Large intestine (tissue), 12 donors: ENCODE data around the gene CDR2. TPM values are rescaled to one million over a fixed set of nuclear protein-coding genes. Genes with fewer than 3 reads are reported as not detected.
A peak's percentile ranks its signal among the peaks of the same experiment; 100 is the strongest.
"Not testable (repeated sequence)": the region's sequence is repeated elsewhere in the genome, so short reads cannot be mapped to it uniquely, and the experiment has no call there.

Experiments
- DNase-seq, 2 donors: peaks; one replicate each; pipeline versions ENCODE4 v3.0.0 to v3.0.0-alpha.2; 2013
- H3K27ac ChIP-seq: one replicate; pipeline ENCODE4 v1.5.1; 2013; ENCODE audit warnings: low read length
- H3K27me3 ChIP-seq: 2 replicates; pipeline ENCODE4 v1.6.1; 2013; ENCODE audit warnings: low read length; ENCODE audit not compliant: control insufficient read depth, insufficient read depth
- H3K36me3 ChIP-seq: 2 replicates; pipeline ENCODE4 v1.6.1; 2013; ENCODE audit warnings: low read length; ENCODE audit not compliant: control insufficient read depth, insufficient read depth
- H3K4me1 ChIP-seq: one replicate; pipeline ENCODE4 v1.6.1; 2013; ENCODE audit warnings: low read length; ENCODE audit not compliant: control insufficient read depth, insufficient read depth
- H3K4me3 ChIP-seq: one replicate; pipeline ENCODE4 v1.5.1; 2013; ENCODE audit warnings: low read length
- H3K9me3 ChIP-seq: one replicate; pipeline ENCODE4 v1.6.1; 2013; ENCODE audit warnings: mild to moderate bottlenecking, low read depth, low read length, moderate library complexity; ENCODE audit not compliant: control insufficient read depth
- WGBS: methylation state at CpG from one replicate; pipeline ENCODE4 v1.1.5; 2013; ENCODE audit warnings: low lambda C conversion rate; ENCODE audit not compliant: insufficient coverage; 5-methylcytosine and 5-hydroxymethylcytosine counted together
- long read RNA-seq, 11 donors: transcript quantifications; one replicate each; lab custom pipeline, GENCODE V29; 2026
- polyA plus RNA-seq: library from polyadenylated mRNA; unstranded; fragments of 120-200 nt; gene quantifications from one replicate; pipeline ENCODE4 v1.2.1, GENCODE V29; 2013

The CDR2 gene
- polyA plus RNA-seq = 41.1 TPM
- long read RNA-seq, donor 1, partial matches to known transcripts = 0 of 3 reads
- long read RNA-seq, donor 1, other reads (novel, unspliced or antisense) = 0 of 3 reads
- long read RNA-seq, donor 2, partial matches to known transcripts = 0 of 6 reads
- long read RNA-seq, donor 2, other reads (novel, unspliced or antisense) = 0 of 6 reads
- long read RNA-seq, donor 3 = 0 reads
- long read RNA-seq, donor 4, partial matches to known transcripts = 0 of 2 reads
- long read RNA-seq, donor 4, other reads (novel, unspliced or antisense) = 0 of 2 reads
- long read RNA-seq, donor 5, transcript CDR2-201 (5 exons, 2,702 nt) = major isoform, 5 of 5 reads
- long read RNA-seq, donor 5, partial matches to known transcripts = 0 of 5 reads
- long read RNA-seq, donor 5, other reads (novel, unspliced or antisense) = 0 of 5 reads
- long read RNA-seq, donor 6, transcript CDR2-201 (5 exons, 2,702 nt) = major isoform, 12 of 37 reads
- long read RNA-seq, donor 6, partial matches to known transcripts = 22 of 37 reads
- long read RNA-seq, donor 6, other reads (novel, unspliced or antisense) = 0 of 37 reads
- long read RNA-seq, donor 7, partial matches to known transcripts = 0 of 2 reads
- long read RNA-seq, donor 7, other reads (novel, unspliced or antisense) = 0 of 2 reads
- long read RNA-seq, donor 8, partial matches to known transcripts = 0 of 7 reads
- long read RNA-seq, donor 8, other reads (novel, unspliced or antisense) = 0 of 7 reads
- long read RNA-seq, donor 9, partial matches to known transcripts = 0 of 4 reads
- long read RNA-seq, donor 9, other reads (novel, unspliced or antisense) = 0 of 4 reads
- long read RNA-seq, donor 10, transcript CDR2-201 (5 exons, 2,702 nt) = major isoform, 16 of 40 reads
- long read RNA-seq, donor 10, partial matches to known transcripts = 23 of 40 reads
- long read RNA-seq, donor 10, other reads (novel, unspliced or antisense) = 0 of 40 reads
- long read RNA-seq, donor 11, transcript CDR2-201 (5 exons, 2,702 nt) = major isoform, 7 of 8 reads
- long read RNA-seq, donor 11, partial matches to known transcripts = 0 of 8 reads
- long read RNA-seq, donor 11, other reads (novel, unspliced or antisense) = 0 of 8 reads

DNA sequence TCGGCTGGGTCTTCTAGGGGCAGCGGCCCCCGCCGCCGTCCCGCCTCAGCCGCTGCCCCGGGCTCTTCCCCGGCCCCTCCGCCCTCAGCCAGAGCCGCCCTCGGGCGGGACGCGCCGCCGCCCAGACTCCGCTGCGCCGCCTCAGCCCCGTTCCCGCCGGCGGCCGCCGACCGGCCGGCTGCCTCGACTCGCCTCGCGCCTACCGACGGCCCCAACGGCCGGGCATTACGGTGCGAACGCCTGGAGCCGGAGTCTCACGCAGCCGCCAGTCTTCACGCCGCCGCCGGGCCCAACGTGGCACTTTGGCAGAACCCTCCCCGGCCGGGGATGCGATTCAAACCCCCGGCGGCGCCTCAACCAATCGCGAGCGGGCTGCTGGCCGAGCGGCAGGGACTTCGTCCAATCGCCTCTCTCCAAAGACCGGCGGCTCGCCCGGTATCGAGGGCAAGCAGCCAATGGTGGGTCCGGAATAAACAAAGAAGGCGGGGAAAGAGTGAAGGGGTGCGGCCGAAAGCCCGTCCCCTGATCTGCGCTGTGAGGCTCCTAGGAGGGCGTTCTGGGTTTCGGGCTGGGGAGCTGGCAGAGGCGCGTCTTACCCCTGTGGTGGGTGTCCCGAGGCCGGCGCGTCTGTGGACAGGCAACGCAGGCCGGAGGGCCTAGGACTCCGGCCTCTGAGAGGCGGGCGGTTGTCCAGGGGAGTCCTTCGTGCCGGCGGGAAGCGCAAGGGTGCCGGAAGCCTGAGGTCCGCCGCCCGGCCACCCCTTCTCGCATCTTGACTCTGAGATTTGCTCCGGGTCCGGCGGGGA, at the start of gene CDR2:
TSS of gene CDR2 (minus strand) at position 309 of the 806 bp plus-strand sequence. CDS start 310 bp downstream, outside the sequence.
- no CpG with 5 or more reads among the region's 96 CpGs for WGBS
- peaks cover 32% of the 10 kb centered on the region for H3K4me1 ChIP-seq
- no peaks in the 10 kb centered on the region for H3K36me3 ChIP-seq

DNA sequence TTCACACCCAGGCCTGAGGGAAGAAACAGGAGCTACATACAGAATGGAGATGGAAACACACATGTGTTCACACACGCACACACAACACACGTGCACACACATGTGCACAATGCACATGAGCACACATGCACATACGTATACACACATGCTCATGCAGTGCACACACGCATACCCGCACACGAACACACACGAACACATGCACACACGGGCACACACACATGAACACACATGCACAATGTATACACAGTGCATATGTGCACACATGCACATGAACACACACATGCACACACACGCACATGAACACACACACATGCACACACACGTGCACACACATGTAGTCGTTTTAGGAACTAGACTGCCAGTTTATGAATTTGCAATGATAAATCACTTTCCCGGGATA, 49.3 kb upstream of the CDR2 start:
- peaks cover 28% of the 10 kb centered on the region for H3K36me3 ChIP-seq
- no peak for DNase-seq
- H3K27ac ChIP-seq = no peak overlapping the region
- no CpG with 5 or more reads among the region's 12 CpGs for WGBS
- no peaks in the 10 kb centered on the region for H3K9me3 ChIP-seq
- no peaks in the 10 kb centered on the region for H3K4me1 ChIP-seq
- no peak overlapping the region for H3K4me3 ChIP-seq
- H3K27me3 ChIP-seq = no peaks in the 10 kb centered on the region

More for the DNA sequence above, at the start of gene CDR2:
- peak; percentile 96 to 98 for DNase-seq
- H3K27me3 ChIP-seq = no peaks in the 10 kb centered on the region
- H3K4me3 ChIP-seq = peak within 1 kb of the TSS; percentile 93
- H3K9me3 ChIP-seq = no peaks in the 10 kb centered on the region
- peak within 1 kb of the TSS; percentile 99 for H3K27ac ChIP-seq

DNA sequence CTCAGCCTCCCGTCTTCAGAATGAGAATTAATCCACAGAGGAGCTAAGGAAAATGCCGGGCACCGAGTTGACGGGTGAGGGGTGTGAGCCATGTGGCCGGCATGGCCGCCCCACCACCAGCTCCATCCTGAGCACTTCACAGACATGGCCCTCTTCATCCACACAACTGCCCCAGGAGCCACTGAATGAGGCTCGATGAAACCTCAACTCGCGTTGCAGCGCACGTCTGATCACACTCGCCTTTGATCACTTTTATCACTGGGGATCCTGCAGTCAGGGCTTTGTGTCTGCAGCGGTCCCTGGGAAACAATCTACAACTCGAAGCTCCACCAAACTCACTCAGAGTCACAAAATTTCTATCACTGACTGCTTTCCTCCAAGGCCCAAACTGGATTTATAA, 46.7 kb upstream of the CDR2 start:
- Histone ChIP-seq H3K4me3 (no peak overlapping the region), H3K27ac (no peak overlapping the region), H3K9me3 (no peaks in the 10 kb centered on the region), H3K36me3 (peaks cover 17% of the 10 kb centered on the region), H3K27me3 (no peaks in the 10 kb centered on the region), H3K4me1 (no peaks in the 10 kb centered on the region)
- no peak for DNase-seq
- WGBS = no CpG with 5 or more reads among the region's 14 CpGs

DNA sequence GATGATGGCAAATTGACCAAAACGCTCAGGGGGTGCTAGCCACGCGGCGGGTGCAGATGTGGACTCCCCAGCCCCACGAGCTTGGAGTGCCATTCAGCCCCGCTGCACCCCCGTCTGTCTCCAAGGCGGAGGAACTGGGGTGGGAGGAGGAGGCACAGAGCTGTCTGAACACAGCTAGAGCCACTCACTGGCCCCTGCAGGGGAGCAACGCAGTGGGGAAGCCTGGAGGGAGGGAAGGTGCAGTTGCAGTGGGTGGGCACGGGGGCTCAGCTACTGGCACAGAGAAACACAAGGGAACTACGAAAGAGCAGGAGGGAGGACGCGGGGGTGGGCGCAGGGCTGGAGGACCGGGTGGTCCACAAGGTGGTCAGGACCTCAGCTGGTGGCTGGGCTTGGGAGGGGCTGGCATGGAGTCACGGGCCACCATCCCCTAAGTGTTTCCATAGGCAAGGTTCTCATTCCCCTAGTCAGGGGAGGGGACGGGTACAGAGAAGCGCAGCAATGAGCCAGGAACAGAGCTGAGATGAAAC, 46.3 kb upstream of the CDR2 start:
- Histone ChIP-seq H3K36me3 (peaks cover 17% of the 10 kb centered on the region), H3K4me1 (no peaks in the 10 kb centered on the region), H3K9me3 (no peaks in the 10 kb centered on the region), H3K4me3 (no peak overlapping the region), H3K27me3 (no peaks in the 10 kb centered on the region), H3K27ac (no peak overlapping the region)
- no peak for DNase-seq
- WGBS = 100% methylated on average over 1 of the region's 18 CpGs

DNA sequence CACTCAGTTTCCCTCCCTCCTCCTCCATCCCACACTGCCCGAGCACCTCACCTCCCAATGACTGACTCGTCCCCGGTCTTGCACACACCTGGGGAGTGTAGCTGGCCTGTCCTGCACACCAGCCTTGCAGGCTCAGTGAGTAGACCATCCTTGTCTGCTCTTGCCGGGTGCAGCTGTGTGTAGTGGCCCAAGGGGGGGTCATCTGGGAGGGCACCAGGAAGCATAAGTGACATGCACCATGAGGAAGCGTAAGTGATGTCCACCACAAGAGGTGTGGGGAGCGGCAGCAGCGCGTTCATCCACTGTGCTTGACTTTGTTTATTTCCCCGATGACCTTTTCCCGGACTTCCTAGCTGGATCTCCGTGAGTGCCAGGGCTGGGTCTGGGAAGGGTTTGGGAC, 45.5 kb upstream of the CDR2 start:
- no peaks in the 10 kb centered on the region for H3K27me3 ChIP-seq
- H3K36me3 ChIP-seq = peaks cover 17% of the 10 kb centered on the region
- no peak overlapping the region for H3K4me3 ChIP-seq
- no peak overlapping the region for H3K27ac ChIP-seq
- whole genome bisulfite sequencing = no CpG with 5 or more reads among the region's 11 CpGs
- DNase-seq = no peak
- no peaks in the 10 kb centered on the region for H3K4me1 ChIP-seq
- no peaks in the 10 kb centered on the region for H3K9me3 ChIP-seq

DNA sequence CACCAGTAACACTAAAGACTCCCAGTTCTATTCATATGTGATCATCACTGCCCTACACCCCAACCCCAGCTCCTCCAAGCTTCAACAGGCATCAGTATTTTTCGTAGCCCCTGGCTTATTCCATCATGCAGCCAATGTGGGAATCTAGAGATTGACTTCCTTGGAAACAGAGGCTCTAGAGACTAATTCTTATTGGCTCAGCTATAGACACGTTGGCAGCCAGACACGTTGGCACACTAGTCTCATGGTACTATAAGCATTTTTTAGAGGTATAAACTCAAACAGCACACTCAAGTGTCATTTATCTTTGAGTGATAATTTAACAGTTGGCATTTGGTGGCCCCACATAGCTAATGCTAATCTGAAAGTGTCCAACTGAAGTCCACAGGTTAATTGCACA, 44.4 kb upstream of the CDR2 start:
- H3K36me3 ChIP-seq = peaks cover 13% of the 10 kb centered on the region

DNA sequence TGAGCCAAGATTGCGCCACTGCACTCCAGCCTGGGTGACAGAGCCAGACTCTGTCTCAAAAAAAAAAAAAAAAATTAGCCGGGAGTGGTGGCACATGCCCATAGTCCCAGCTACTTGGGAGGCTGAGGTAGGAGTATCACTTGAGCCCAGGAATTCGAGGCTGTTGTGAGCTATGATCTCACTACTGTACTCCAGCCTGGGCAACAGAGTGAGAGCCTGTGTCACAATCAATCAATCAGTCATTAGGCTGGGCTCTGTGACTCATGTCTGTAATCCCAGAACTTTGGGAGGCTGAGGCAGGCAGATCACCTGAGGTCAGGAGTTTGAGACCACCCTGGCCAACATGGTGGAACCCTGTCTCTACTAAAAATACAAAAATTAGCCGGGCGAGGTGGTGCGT, 43.4 kb upstream of the CDR2 start:
- not testable (repeated sequence) for DNase-seq, H3K27ac ChIP-seq, H3K4me3 ChIP-seq, H3K9me3 ChIP-seq, H3K4me1 ChIP-seq, H3K27me3 ChIP-seq
- no CpG with 5 or more reads among the region's 6 CpGs for WGBS
- peaks cover 11% of the 10 kb centered on the region for H3K36me3 ChIP-seq

More for the DNA sequence above, 44.4 kb upstream of the CDR2 start:
- Histone ChIP-seq H3K4me1 (no peaks in the 10 kb centered on the region), H3K27ac (no peak overlapping the region), H3K4me3 (no peak overlapping the region), H3K27me3 (no peaks in the 10 kb centered on the region), H3K9me3 (no peaks in the 10 kb centered on the region)
- WGBS = no CpG with 5 or more reads among the region's 3 CpGs
- peak; percentile 31 to 47 for DNase-seq

DNA sequence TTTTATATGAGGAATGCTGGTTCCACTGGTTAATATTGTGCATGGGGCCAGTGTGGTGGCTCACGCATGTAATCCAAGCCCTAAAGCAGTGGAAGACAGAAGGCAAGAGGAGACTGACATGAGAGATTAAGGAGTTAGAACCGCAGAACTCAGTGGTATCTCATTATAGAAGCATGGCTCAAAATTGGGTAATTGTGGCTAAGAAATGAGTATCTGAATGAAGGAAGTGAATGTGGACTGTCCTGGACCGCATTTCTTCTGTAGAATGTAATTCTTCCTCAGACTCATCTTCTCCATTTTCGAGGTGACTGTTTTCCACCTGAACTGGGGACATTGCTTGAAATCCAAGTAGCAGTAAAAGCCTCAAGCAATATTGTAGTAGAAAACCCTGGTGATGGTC, 42.6 kb upstream of the CDR2 start:
- Histone ChIP-seq H3K27me3 (no peaks in the 10 kb centered on the region), H3K9me3 (no peaks in the 10 kb centered on the region), H3K27ac (no peak overlapping the region), H3K36me3 (peaks cover 9% of the 10 kb centered on the region), H3K4me1 (no peaks in the 10 kb centered on the region), H3K4me3 (no peak overlapping the region)
- WGBS = no CpG with 5 or more reads among the region's 4 CpGs
- no peak for DNase-seq

DNA sequence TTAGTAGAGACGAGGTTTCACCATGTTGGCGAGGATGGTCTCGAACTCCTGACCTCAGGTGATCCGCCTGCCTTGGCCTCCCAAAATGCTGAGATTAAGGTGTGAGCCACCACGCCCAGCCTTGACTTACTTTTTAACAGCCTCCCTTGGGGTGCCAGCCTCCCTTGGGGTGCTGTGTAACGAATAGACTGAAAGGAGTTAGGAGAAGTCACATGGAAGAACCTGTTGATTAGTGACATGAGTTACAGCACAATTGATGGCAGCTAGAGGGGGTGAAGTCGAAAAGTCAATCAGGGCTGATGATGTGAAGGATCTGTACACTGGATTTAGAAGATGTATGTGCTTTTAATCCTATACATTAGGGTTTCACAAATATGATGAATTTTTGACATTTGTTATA, 39.4 kb upstream of the CDR2 start:
- H3K9me3 ChIP-seq = no peaks in the 10 kb centered on the region
- H3K36me3 ChIP-seq = no peaks in the 10 kb centered on the region
- H3K27ac ChIP-seq = no peak overlapping the region
- no peaks in the 10 kb centered on the region for H3K4me1 ChIP-seq
- no peak for DNase-seq
- no peak overlapping the region for H3K4me3 ChIP-seq
- WGBS = 100% methylated on average over 1 of the region's 7 CpGs
- no peaks in the 10 kb centered on the region for H3K27me3 ChIP-seq
